Pancreas (tissue), 10 donors: ENCODE measurements around the gene RANBP10. TPM values are rescaled to one million over a fixed set of nuclear protein-coding genes. Genes with fewer than 3 reads are reported as not detected.
A peak's percentile ranks its signal among the peaks of the same experiment; 100 is the strongest.

ENCODE experiments used
- ATAC-seq, 4 donors: fragments of 200-7000 bp; cut with Tn5 transposase; one replicate each; pipeline versions ENCODE4 v1.8.0 to v1.9.1; 2020; ENCODE audit warnings: mild to moderate bottlenecking in 4 of 4, moderate library complexity in 4 of 4
- DNase-seq, 6 donors: peaks; one replicate each; pipeline ENCODE4 v3.0.0-alpha.2; 2020
- FAIRE-seq: peaks from 2 replicates; lab custom pipeline; 2012; peaks lifted over from hg19 to GRCh38; lab: Jason Lieb, UNC
- H3K27ac ChIP-seq, 4 donors: fragments of 200-600 bp; sonication (generic); 1 replicate in 3 of 4; 2 replicates in 1 of 4; pipeline versions ENCODE4 v1.5.0 to v1.8.0; 2020
- H3K27me3 ChIP-seq, 4 donors: fragments of 200-600 bp; one replicate each; pipeline ENCODE4 v1.8.0; 2021
- H3K36me3 ChIP-seq, 3 donors: fragments of 200-600 bp; sonication (generic) in 1 of 3; one replicate each; pipeline versions ENCODE4 v1.5.0 to v1.8.0; 2020 to 2021
- H3K4me1 ChIP-seq, 3 donors: fragments of 200-600 bp; one replicate each; pipeline ENCODE4 v1.8.0; 2021
- H3K4me3 ChIP-seq, 4 donors: fragments of 200-600 bp; sonication (generic) in 2 of 4; one replicate each; pipeline versions ENCODE4 v1.5.0 to v1.8.0; 2020 to 2021
- H3K9me3 ChIP-seq, 4 donors: fragments of 200-600 bp; one replicate each; pipeline ENCODE4 v1.8.0; 2021
- CTCF ChIP-seq, 4 donors: fragments of 200-600 bp; sonication (generic) in 3 of 4; IDR thresholded peaks; one replicate each; pipeline versions ENCODE4 v1.5.0 to v1.8.0; 2021; ENCODE audit warnings: antibody characterized with exemption in 4 of 4
- WGBS, 2 donors: extraction: QIAGEN DNeasy Blood & Tissue Kit; methylation state at CpG; one replicate each; pipeline ENCODE4 v1.1.7; 2013; 5-methylcytosine and 5-hydroxymethylcytosine counted together
- intact Hi-C, 3 donors: fragments of 100-400 bp; cut with DNase I; formaldehyde crosslinking; loops; one replicate each; pipeline versions ENCODE4 v1.11.1 to v1.14.2; 2022
- polyA plus RNA-seq, 2 donors: library from polyadenylated mRNA; stranded (reverse); fragments of 200-250 nt; gene quantifications; one replicate each; pipeline ENCODE4 v1.2.3, GENCODE V29; 2013
- total RNA-seq, 6 donors: library from RNA; stranded (reverse); fragmentation: NEBNext Ultra II Directional in 4 of 6; extraction: Animal tissue kit (Norgen Biotek cat#: 25700) in 4 of 6; gene quantifications; one replicate each; pipeline versions ENCODE4 v1.2.1 to v1.2.4, GENCODE V29; 2021 to 2023
- donor health status: healthy with polysubstance abuse.
- donor health status: DM: no; HTN: no; CAD: no; lungs with moderate emphysema.
- donor health status: DM: no; HTN: no; CAD: no.
- donor health status: control.
- donor health status: control.
- donor health status: Bipolar disorder and iron deficiency.
- donor health status: DM: yes; HTN: yes; CAD: no.
- donor health status: DM: no; HTN: no; CAD: no.
- donor health status: DM: no; HTN: no; CAD: no.
- donor health status: DM: yes; HTN: yes; CAD: no.

Gene RANBP10
- total and polyA plus RNA-seq, 8 donors = 8.7 to 15.4 (median 11.6) TPM

DNA sequence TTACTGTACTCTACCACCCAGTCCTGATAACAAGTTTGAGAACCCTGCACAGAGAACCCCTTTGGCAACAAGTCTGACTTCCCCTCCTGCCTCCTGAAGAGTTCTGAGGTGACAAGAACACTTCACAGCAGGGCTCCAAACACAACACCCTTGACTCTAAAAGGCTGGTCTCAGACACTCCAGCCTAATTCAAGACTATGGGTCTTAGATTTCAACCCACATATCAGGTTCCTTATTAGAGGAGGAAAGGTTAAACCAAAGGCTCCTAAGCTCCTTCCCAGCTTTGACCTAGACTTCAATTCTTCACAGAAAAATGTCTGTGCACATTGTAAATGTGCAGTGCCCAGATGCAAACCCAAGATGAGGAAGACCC is 23.0 kb downstream of the RANBP10 start:
- Histone ChIP-seq H3K4me1 (peaks cover 10 to 24% (median 11%) of the 10 kb centered on the region in 3 donors), H3K36me3 (no peaks in the 10 kb centered on the region), H3K27ac (no peak overlapping the region), H3K9me3 (no peaks in the 10 kb centered on the region), H3K4me3 (no peak overlapping the region), H3K27me3 (no peaks in the 10 kb centered on the region)
- intact Hi-C loops = no loop called here
- no peak for FAIRE-seq
- DNase-seq = no peak
- ATAC-seq = no peak
- TF ChIP-seq CTCF (IDR thresholded peaks at IDR 0.05) = no peak

DNA sequence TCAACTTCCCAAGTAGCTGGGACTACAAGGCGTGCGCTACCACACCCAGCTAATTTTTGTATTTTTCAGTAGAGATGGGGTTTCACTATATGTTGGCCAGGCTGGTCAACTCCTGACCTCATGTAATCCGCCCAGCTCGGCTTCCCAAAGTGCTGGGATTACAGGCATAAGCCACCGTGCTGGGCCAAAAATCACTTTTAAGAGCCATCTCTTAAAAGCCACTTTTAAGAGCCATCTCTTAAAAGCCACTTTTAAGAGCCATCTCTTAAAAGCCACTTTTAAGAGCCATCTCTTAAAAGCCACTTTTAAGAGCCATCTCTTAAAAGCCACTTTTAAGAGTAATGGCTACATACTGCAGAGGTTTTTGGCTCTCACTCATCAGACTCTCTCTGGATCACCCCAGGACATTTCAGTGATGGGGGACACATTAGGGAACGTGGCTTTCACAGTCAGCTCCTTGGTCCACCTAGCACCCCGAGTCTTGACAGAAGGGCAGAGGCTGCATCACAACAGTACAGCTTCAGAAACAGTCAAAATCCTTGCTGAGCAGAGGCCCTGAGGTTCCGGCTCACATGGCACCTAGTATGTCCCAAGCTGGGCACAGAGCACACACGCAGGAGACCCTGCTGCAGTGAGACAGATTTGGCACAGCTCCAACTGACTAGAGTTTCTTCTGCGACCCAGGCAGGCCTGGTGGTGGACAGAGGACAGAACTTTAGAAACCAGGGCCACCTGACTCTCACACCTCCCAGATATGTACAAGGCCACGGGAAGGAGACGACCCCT is 23.6 kb downstream of the RANBP10 start:
- Histone ChIP-seq H3K27me3 (no peaks in the 10 kb centered on the region), H3K4me3 (no peak overlapping the region)

DNA sequence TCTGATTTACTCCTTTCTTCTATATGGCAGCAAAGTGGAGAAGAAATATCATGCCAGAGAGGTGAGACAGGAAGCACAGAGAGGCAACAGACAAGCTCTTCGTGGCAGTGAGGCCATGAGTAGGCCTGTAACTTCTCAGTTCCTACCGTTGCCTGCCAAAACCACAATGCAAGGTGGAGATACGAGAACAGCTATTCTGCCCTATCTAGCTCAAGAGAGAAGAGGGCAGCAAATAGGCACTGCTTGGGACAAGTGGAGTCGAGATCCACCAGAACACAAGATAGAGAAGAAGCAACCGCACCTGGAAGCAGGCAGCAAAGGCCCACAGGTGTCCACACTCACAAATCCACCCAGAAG is 24.8 kb downstream of the RANBP10 start:
- no peaks in the 10 kb centered on the region for H3K27me3 ChIP-seq
- H3K36me3 ChIP-seq = no peaks in the 10 kb centered on the region
- H3K27ac ChIP-seq = no peak overlapping the region
- intact Hi-C loops = no loop called here
- H3K4me1 ChIP-seq = peaks cover 10 to 24% (median 11%) of the 10 kb centered on the region in 3 donors
- FAIRE-seq (no peak), ATAC-seq (no peak), DNase-seq (no peak)
- no peak for TF ChIP-seq CTCF (IDR thresholded peaks at IDR 0.05)
- no peaks in the 10 kb centered on the region for H3K9me3 ChIP-seq
- H3K4me3 ChIP-seq = no peak overlapping the region
- 68 to 74% methylated on average over 5 of the region's 5 CpGs for WGBS, 2 donors

More for the DNA sequence above, 23.6 kb downstream of the RANBP10 start:
- Histone ChIP-seq H3K27ac (no peak overlapping the region), H3K36me3 (no peaks in the 10 kb centered on the region), H3K4me1 (peaks cover 10 to 24% (median 11%) of the 10 kb centered on the region in 3 donors), H3K9me3 (no peaks in the 10 kb centered on the region)
- no peak for TF ChIP-seq CTCF (IDR thresholded peaks at IDR 0.05)
- FAIRE-seq (peak; percentile 61), ATAC-seq (no peak), DNase-seq (no peak)
- WGBS, 2 donors = 89 to 92% methylated on average over 12 of the region's 12 CpGs
- intact Hi-C loops = no loop called here

- TF ChIP-seq CTCF (IDR thresholded peaks at IDR 0.05) = no peak
- no peak for DNase-seq
- Histone ChIP-seq H3K4me1 (peaks cover 10 to 24% (median 11%) of the 10 kb centered on the region in 3 donors), H3K27ac (peak overlapping the region in 1 of 4 donors; percentile 17), H3K27me3 (no peaks in the 10 kb centered on the region), H3K9me3 (no peaks in the 10 kb centered on the region), H3K4me3 (no peak overlapping the region), H3K36me3 (no peaks in the 10 kb centered on the region)
- FAIRE-seq = no peak
- 78 to 80% methylated on average over 7 of the region's 7 CpGs for WGBS, 2 donors
- ATAC-seq = peak; percentile 60 to 85 (median 68)
- intact Hi-C loops = no loop called here
Observed at GRCh38 chr16:67780847-67781564, 25.4 kb downstream of the RANBP10 start.
